Thyroid gland (tissue), 4 donors: ENCODE results near the gene PDE3B.

Source experiments
- POLR2A ChIP-seq, 2 donors: fragments of 450-650 bp; IDR thresholded peaks; one replicate each; pipeline ENCODE4 v1.6.1; 2017; ENCODE audit warnings: antibody characterized with exemption in 2 of 2, mild to moderate bottlenecking in 2 of 2, moderate library complexity in 1 of 2
- TF ChIP-seq, protein P1 (sequence below), 6 experiments: fragments of 200-600 bp in 3 of 6; fragments of 450-650 bp in 3 of 6; sonication (generic) in 3 of 6; IDR thresholded peaks; one replicate each; pipeline ENCODE4 v1.5.1; 2016 to 2019; ENCODE audit warnings: antibody characterized with exemption in 6 of 6, mild to moderate bottlenecking in 2 of 6, inconsistent platforms in 1 of 6, moderate library complexity in 1 of 6

DNA sequence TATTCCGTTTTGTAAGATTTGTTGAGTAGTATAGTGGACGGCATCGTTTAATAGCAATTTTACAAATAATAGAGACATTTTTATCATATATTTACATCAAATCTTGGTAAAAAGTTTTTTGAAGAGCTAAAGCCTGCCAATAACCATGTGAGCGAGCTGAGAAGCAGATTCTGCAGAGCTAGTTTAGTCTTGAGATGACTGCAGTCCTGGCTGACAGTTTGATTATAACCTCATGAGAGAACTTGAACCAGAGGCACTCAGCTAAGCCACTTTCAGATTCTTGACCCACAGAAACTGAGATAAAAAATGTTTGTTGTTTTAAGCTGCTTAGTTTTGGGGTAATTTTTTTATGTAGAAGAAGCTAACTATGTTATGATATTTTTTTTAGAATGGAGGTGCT is 78.9 kb downstream of the PDE3B start:
- TF ChIP-seq, protein P1, sequence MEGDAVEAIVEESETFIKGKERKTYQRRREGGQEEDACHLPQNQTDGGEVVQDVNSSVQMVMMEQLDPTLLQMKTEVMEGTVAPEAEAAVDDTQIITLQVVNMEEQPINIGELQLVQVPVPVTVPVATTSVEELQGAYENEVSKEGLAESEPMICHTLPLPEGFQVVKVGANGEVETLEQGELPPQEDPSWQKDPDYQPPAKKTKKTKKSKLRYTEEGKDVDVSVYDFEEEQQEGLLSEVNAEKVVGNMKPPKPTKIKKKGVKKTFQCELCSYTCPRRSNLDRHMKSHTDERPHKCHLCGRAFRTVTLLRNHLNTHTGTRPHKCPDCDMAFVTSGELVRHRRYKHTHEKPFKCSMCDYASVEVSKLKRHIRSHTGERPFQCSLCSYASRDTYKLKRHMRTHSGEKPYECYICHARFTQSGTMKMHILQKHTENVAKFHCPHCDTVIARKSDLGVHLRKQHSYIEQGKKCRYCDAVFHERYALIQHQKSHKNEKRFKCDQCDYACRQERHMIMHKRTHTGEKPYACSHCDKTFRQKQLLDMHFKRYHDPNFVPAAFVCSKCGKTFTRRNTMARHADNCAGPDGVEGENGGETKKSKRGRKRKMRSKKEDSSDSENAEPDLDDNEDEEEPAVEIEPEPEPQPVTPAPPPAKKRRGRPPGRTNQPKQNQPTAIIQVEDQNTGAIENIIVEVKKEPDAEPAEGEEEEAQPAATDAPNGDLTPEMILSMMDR (IDR thresholded peaks at IDR 0.05) = no peak
- no peak for TF ChIP-seq POLR2A (IDR thresholded peaks at IDR 0.05)
